Brain microvascular endothelial cell (primary cell): ENCODE measurements around the gene GRSF1.

Source experiments
- DNase-seq: peaks from one replicate; pipeline ENCODE4 v3.0.0-alpha.2; 2020
- H3K27ac ChIP-seq: fragments of 250-450 bp; sonication (Bioruptor Pico); 2 replicates; pipeline ENCODE4 v1.5.1; 2020; ENCODE audit warnings: mild to moderate bottlenecking, moderate library complexity
- H3K27me3 ChIP-seq: fragments of 250-450 bp; sonication (Bioruptor Pico); replicated peaks from 2 replicates; pipeline ENCODE4 v1.5.1; 2020; ENCODE audit warnings: mild to moderate bottlenecking
- H3K36me3 ChIP-seq: fragments of 250-450 bp; sonication (Bioruptor Pico); replicated peaks from 2 replicates; pipeline ENCODE4 v1.5.1; 2020; ENCODE audit warnings: mild to moderate bottlenecking
- H3K4me3 ChIP-seq: 2 replicates; pipeline ENCODE4 v1.5.1; 2011; ENCODE audit warnings: low read depth, mild to moderate bottlenecking, control low read depth, low read length, moderate library complexity
- CTCF ChIP-seq: IDR thresholded peaks from 2 replicates; pipeline ENCODE4 v1.5.1; 2011; ENCODE audit warnings: low read depth, mild to moderate bottlenecking, moderate library complexity, low read length, control low read depth, inconsistent platforms; ENCODE audit errors: missing control alignments
- in situ Hi-C: cut with HindIII; loops from 2 replicates; pipeline ENCODE4 v1.10.0; 2017; ENCODE audit warnings: low sequenced_read_pairs, low pct_ligation_motif_present

The GRSF1 gene

GRCh38 chr4:70815370-70815769 is 24.3 kb downstream of the GRSF1 start:
- H3K27ac ChIP-seq = no peak overlapping the region
- no peak for TF ChIP-seq CTCF
- H3K4me3 ChIP-seq = no peak overlapping the region
- H3K36me3 ChIP-seq = peaks cover 21% of the 10 kb centered on the region
- DNase-seq = no peak
- no peaks in the 10 kb centered on the region for H3K27me3 ChIP-seq
- in situ Hi-C loops = no loop called here

- Histone ChIP-seq H3K4me3 (no peak overlapping the region), H3K36me3 (peaks cover 2% of the 10 kb centered on the region), H3K27ac (no peak overlapping the region), H3K27me3 (no peaks in the 10 kb centered on the region)
- DNase-seq = no peak
- TF ChIP-seq CTCF = no peak
- in situ Hi-C loops = no loop called here
Observed at GRCh38 chr4:70808151-70808550, 31.5 kb downstream of the GRSF1 start.

- H3K27me3 ChIP-seq = no peaks in the 10 kb centered on the region
- no peak overlapping the region for H3K27ac ChIP-seq
- DNase-seq = peak; percentile 5
- TF ChIP-seq CTCF = no peak
- H3K36me3 ChIP-seq = peaks cover 2% of the 10 kb centered on the region
- in situ Hi-C loops = no loop called here
- no peak overlapping the region for H3K4me3 ChIP-seq
Observed at GRCh38 chr4:70802928-70803580, 36.6 kb downstream of the GRSF1 start.

GRCh38 chr4:70801265-70801809 is 38.4 kb downstream of the GRSF1 start:
- in situ Hi-C loops = no loop called here
- Histone ChIP-seq H3K27me3 (no peaks in the 10 kb centered on the region), H3K36me3 (peaks cover 2% of the 10 kb centered on the region), H3K4me3 (no peak overlapping the region), H3K27ac (no peak overlapping the region)
- no peak for TF ChIP-seq CTCF
- no peak for DNase-seq

- no peak for TF ChIP-seq CTCF
Observed at GRCh38 chr4:70793626-70794025, 46.1 kb downstream of the GRSF1 start.

GRCh38 chr4:70788733-70789132 is 51.0 kb downstream of the GRSF1 start:
- H3K27ac ChIP-seq = no peak overlapping the region
- in situ Hi-C loops = no loop called here
- no peaks in the 10 kb centered on the region for H3K27me3 ChIP-seq
- peaks cover 15% of the 10 kb centered on the region for H3K36me3 ChIP-seq
- no peak for TF ChIP-seq CTCF
- no peak overlapping the region for H3K4me3 ChIP-seq
- no peak for DNase-seq

More at GRCh38 chr4:70793626-70794025, 46.1 kb downstream of the GRSF1 start:
- no peak for DNase-seq
- H3K36me3 ChIP-seq = peaks cover 11% of the 10 kb centered on the region
- in situ Hi-C loops = no loop called here
- no peak overlapping the region for H3K4me3 ChIP-seq
- no peaks in the 10 kb centered on the region for H3K27me3 ChIP-seq
- H3K27ac ChIP-seq = no peak overlapping the region
